AG04449 (cell line): ENCODE measurements around the gene CHKA.

ENCODE experiments used
- CTCF ChIA-PET: fragments of 350-600 bp; formaldehyde crosslinking; extraction: SDS; loops from one replicate; lab custom pipeline; 2021; ENCODE audit warnings: antibody characterized with exemption; lab: Yijun Ruan, JAX
- POLR2A ChIA-PET: fragments of 400-600, 350-600 bp; formaldehyde crosslinking; extraction: SDS; loops from one replicate; lab custom pipeline; 2020; ENCODE audit warnings: antibody characterized with exemption, inconsistent platforms; lab: Yijun Ruan, JAX
- DNase-seq: peaks from one replicate; pipeline ENCODE4 v3.0.0-alpha.2; 2010; ENCODE audit warnings: low read depth, low spot score
- H3K4me3 ChIP-seq: 2 replicates; pipeline ENCODE4 v1.5.1; 2011; ENCODE audit warnings: low read depth, mild to moderate bottlenecking, control low read depth, low read length
- TF ChIP-seq, protein P1 (sequence below): IDR thresholded peaks from one replicate; pipeline ENCODE4 v1.5.1; 2011; ENCODE audit warnings: mild to moderate bottlenecking, moderate library complexity, low read length, control low read depth, inconsistent platforms; ENCODE audit not compliant: insufficient read depth; ENCODE audit errors: missing control alignments

Gene CHKA

DNA sequence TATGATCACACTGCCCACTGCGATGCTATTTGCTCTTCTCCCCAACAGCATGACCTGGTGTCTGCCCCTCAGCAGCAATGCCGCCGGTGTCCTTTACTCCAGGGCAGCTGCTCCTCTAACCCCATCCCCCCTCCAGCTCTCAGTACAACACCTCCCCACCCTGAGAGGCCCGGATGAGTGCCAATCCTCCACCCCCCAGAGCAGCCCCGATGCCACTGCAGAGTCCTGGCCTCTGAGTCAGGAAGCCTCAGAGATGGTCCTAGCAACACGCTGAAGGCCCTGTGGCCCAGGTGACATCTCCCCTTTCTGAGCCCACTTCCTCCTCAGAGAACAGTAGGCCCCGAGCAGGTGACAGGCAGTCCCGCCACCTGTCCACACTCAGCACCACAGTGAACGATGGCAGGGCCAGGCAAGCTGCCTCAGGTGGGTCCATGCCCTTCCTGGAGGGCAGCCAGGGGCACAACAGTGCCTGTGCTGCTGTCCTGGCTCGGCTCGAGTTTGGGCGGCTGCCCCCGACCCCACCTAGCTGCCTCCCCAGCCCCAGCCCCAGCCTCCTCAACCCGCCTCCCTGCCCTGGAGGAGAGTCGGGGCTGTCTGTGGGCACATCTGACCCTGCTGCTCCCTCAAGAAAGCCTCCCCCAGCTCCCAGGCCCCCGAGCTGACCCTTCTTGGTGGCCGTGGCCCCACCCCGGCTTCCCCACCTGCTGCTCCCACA lies 94.6 kb downstream of the CHKA start:
- TF ChIP-seq, protein P1, sequence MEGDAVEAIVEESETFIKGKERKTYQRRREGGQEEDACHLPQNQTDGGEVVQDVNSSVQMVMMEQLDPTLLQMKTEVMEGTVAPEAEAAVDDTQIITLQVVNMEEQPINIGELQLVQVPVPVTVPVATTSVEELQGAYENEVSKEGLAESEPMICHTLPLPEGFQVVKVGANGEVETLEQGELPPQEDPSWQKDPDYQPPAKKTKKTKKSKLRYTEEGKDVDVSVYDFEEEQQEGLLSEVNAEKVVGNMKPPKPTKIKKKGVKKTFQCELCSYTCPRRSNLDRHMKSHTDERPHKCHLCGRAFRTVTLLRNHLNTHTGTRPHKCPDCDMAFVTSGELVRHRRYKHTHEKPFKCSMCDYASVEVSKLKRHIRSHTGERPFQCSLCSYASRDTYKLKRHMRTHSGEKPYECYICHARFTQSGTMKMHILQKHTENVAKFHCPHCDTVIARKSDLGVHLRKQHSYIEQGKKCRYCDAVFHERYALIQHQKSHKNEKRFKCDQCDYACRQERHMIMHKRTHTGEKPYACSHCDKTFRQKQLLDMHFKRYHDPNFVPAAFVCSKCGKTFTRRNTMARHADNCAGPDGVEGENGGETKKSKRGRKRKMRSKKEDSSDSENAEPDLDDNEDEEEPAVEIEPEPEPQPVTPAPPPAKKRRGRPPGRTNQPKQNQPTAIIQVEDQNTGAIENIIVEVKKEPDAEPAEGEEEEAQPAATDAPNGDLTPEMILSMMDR: no peak
- ChIA-PET POLR2A (interaction anchor here (0.6 to 1.0 kb wide), 3 partner anchors 12 to 352 kb away, joined by 3 to 4 read pairs (median 3); no protein-coding TSS in a partner anchor), CTCF (interaction anchor here (0.7 to 1.5 kb wide), 3 partner anchors 8 to 17 kb away, joined by 3 read pairs; partner anchors contain the start of gene ALDH3B1)

DNA sequence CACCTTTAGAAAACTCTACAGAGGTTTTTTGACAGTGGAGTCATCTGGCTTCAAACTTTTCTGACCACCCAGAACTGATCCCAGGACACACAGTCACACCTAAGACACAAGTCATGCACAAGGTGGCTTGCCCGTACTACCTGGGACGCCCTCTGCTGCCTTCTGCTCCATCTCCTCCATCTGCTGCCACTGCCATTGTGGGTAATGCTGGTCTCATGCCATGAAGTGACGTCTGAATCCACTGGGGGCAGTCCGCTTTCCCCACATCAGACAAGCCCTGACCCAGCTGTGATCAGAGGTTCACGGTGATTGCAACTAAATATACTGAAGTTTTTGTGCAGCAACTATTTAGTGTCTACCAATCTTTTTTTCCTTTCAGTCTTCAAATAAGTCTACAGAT lies 96.1 kb downstream of the CHKA start:
- POLR2A ChIA-PET: no interaction called here
- TF ChIP-seq, protein P1: no peak
- no peak overlapping the region for H3K4me3 ChIP-seq
- CTCF ChIA-PET: no interaction called here
- no peak for DNase-seq

More for the DNA sequence above, 94.6 kb downstream of the CHKA start:
- DNase-seq: no peak
- no peak overlapping the region for H3K4me3 ChIP-seq

DNA sequence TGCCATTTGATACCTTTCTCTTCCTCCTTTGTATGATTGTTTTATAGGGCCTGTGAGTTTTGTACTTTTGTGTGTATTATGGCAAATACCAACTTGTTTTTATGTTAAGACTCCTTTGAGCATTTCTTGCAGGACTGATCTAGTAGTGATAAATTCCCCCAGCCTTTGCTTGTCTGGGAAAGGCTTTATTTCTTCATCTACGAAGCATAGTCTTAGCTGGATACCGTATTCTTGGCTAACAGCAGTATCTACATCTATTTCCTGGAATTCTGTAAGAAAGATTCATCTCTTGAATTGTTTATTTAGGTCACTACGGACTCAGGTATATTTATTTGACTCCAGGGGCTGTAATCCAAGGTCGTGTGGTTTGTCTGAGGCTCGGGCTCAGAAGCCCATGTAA lies 96.7 kb downstream of the CHKA start:
- POLR2A ChIA-PET: no interaction called here
- CTCF ChIA-PET: interaction anchor here (1.2 kb wide), 1 partner anchor 16 kb away, joined by 3 read pairs; no protein-coding TSS in a partner anchor
- H3K4me3 ChIP-seq: no peak overlapping the region
- DNase-seq: no peak
- TF ChIP-seq, protein P1: no peak

DNA sequence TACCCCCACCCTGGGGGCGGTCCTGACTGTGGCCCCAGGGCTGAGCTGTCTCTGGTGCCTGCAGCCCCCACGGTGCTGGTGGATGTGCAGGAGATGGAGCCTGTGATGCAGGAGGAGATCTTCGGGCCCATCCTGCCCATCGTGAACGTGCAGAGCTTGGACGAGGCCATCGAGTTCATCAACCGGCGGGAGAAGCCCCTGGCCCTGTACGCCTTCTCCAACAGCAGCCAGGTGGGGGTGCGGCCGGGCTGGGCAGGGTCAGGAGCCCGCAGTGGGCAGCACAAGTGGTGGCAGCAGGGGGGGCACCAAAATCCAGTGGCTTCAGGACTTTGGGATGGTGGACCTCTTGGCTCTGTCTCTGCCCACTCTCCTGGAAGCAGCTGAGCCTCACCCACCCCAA lies 98.7 kb downstream of the CHKA start:
- H3K4me3 ChIP-seq: no peak overlapping the region
- CTCF ChIA-PET: interaction anchor here (0.7 to 2.0 kb wide), 3 partner anchors 15 to 235 kb away, joined by 3 to 4 read pairs (median 3); no protein-coding TSS in a partner anchor
- DNase-seq: no peak
- TF ChIP-seq, protein P1: no peak
- POLR2A ChIA-PET: no interaction called here

DNA sequence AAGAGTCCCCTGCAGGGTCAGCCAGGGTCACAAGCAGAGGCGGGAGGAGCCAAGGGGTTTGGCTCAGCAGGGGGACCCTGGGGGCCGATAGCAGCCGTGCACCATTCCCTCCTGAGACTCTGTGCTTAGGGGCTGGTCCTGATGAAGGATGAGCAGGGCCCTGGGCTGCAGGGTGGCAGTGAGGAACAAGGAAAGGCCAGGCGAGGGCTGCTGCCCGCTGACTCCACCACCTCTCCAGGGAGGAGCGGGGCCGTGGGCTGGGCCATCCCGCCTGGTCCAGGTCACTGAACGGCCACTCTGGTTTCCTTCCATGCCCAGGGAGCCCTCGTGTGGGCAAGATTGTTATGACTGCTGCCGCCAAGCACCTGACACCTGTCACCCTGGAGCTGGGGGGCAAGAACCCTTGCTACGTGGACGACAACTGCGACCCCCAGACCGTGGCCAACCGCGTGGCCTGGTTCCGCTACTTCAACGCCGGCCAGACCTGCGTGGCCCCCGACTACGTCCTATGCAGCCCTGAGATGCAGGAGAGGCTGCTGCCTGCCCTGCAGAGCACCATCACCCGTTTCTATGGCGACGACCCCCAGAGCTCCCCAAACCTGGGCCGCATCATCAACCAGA lies 99.9 kb downstream of the CHKA start:
- no peak for DNase-seq
- ChIA-PET POLR2A (no interaction called here), CTCF (interaction anchor here (0.8 to 2.0 kb wide), 5 partner anchors 9 to 66 kb away, joined by 3 to 5 read pairs (median 4); partner anchors contain the start of gene TCIRG1)
- no peak overlapping the region for H3K4me3 ChIP-seq
- TF ChIP-seq, protein P1: peak; percentile 44

DNA sequence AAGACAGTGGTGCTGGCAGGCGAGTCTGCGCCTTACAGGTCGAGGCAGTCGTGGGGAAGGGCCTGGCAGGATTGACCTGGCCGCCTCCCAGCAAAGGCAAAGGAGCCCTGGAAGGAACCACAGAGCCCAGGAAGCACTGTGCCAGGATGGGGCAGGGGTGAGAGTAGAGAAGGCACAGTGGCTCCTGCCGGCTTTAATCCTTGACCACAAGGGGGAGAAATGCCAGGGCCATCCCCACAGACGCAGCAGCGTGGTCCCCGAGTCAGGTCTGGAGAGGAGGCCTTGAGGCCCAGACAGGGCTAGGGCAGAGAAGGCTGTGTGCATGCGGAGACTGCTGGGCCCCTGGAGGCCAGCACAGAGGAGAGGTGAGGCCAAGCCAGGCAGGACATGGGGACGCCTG lies 100.6 kb downstream of the CHKA start:
- DNase-seq: no peak
- POLR2A ChIA-PET: no interaction called here
- TF ChIP-seq, protein P1: peak; percentile 64
- CTCF ChIA-PET: interaction anchor here (1.0 to 1.5 kb wide), 2 partner anchors 10 to 17 kb away, joined by 5 read pairs; partner anchors contain the start of genes NDUFS8 and TCIRG1
- no peak overlapping the region for H3K4me3 ChIP-seq
